ENCODE results near the gene RAB26.

The RAB26 gene

GRCh38 chr16:2159175-2159838 is 10.9 kb downstream of the RAB26 start:
- DNase-seq (ENCODE audit: low spot score), result peak; percentile 54

GRCh38 chr16:2160915-2161551 is 12.6 kb downstream of the RAB26 start:
- DNase-seq (ENCODE audit: low spot score), result peak; percentile 42

GRCh38 chr16:2161911-2162310 is 13.5 kb downstream of the RAB26 start:
- DNase-seq (ENCODE audit: low spot score), result no peak

- no peak for DNase-seq (ENCODE audit: low spot score)
These were observed 14.3 kb downstream of the RAB26 start for GRCh38 chr16:2162676-2163118.

GRCh38 chr16:2163211-2163881 is 14.9 kb downstream of the RAB26 start:
- DNase-seq (ENCODE audit: low spot score), result no peak

GRCh38 chr16:2165861-2166260 is 17.4 kb downstream of the RAB26 start:
- no peak for DNase-seq (ENCODE audit: low spot score)

GRCh38 chr16:2166263-2167067 is 18.0 kb downstream of the RAB26 start:
- DNase-seq (ENCODE audit: low spot score), result no peak

GRCh38 chr16:2167068-2167638 is 18.7 kb downstream of the RAB26 start:
- no peak for DNase-seq (ENCODE audit: low spot score)

GRCh38 chr16:2170080-2170479 is 21.7 kb downstream of the RAB26 start:
- DNase-seq (ENCODE audit: low spot score), result no peak

- DNase-seq (ENCODE audit: low spot score), result no peak
These were observed 22.4 kb downstream of the RAB26 start for GRCh38 chr16:2170587-2171435.

GRCh38 chr16:2171601-2172178 is 23.3 kb downstream of the RAB26 start:
- no peak for DNase-seq (ENCODE audit: low spot score)

GRCh38 chr16:2172688-2173335 is 24.4 kb downstream of the RAB26 start:
- no peak for DNase-seq (ENCODE audit: low spot score)

GRCh38 chr16:2173366-2173765 is 24.9 kb downstream of the RAB26 start:
- no peak for DNase-seq (ENCODE audit: low spot score)

- DNase-seq (ENCODE audit: low spot score), result no peak
These were observed 25.5 kb downstream of the RAB26 start for GRCh38 chr16:2173916-2174315.

- no peak for DNase-seq (ENCODE audit: low spot score)
These were observed 26.1 kb downstream of the RAB26 start for GRCh38 chr16:2174396-2175131.

- DNase-seq (ENCODE audit: low spot score), result no peak
These were observed 27.0 kb downstream of the RAB26 start for GRCh38 chr16:2175454-2175853.

GRCh38 chr16:2176047-2176446 is 27.6 kb downstream of the RAB26 start:
- DNase-seq (ENCODE audit: low spot score), result no peak

GRCh38 chr16:2177101-2177500 is 28.7 kb downstream of the RAB26 start:
- no peak for DNase-seq (ENCODE audit: low spot score)

- DNase-seq (ENCODE audit: low spot score), result no peak
These were observed 29.1 kb downstream of the RAB26 start for GRCh38 chr16:2177561-2177960.

Data from hepatic stellate cell (primary cell).